Stimulated activated CD4-positive, alpha-beta T cell treated with anti-CD3 and anti-CD28 coated beads, Interleukin-1b, Interleukin-23, amount 100 ng/mL, for 4 hours (primary cell): ENCODE measurements around the gene DOC2B.

Experiments used
- DNase-seq, 2 donors: peaks; one replicate each; pipeline ENCODE4 v3.0.0-alpha.2; 2020; ENCODE audit warnings: low read depth in 2 of 2

DOC2B gene

GRCh38 chr17:163514-164098 is 17.8 kb downstream of the DOC2B start:
- DNase-seq, result no peak

GRCh38 chr17:162689-163088 is 18.8 kb downstream of the DOC2B start:
- no peak for DNase-seq

GRCh38 chr17:161481-161880 is 20.0 kb downstream of the DOC2B start:
- no peak for DNase-seq

GRCh38 chr17:160336-160735 is 21.1 kb downstream of the DOC2B start:
- DNase-seq, result no peak

GRCh38 chr17:159609-160008 is 21.8 kb downstream of the DOC2B start:
- no peak for DNase-seq

- DNase-seq, result no peak
Observed at GRCh38 chr17:158379-158778, 23.1 kb downstream of the DOC2B start.

- no peak for DNase-seq
Observed at GRCh38 chr17:157901-158300, 23.5 kb downstream of the DOC2B start.

- DNase-seq, result no peak
Observed at GRCh38 chr17:156946-157345, 24.5 kb downstream of the DOC2B start.

GRCh38 chr17:156094-156621 is 25.3 kb downstream of the DOC2B start:
- no peak for DNase-seq

- DNase-seq, result no peak
Observed at GRCh38 chr17:155576-155975, 25.9 kb downstream of the DOC2B start.

- no peak for DNase-seq
Observed at GRCh38 chr17:153851-154250, 27.6 kb downstream of the DOC2B start.

GRCh38 chr17:152860-153420 is 28.5 kb downstream of the DOC2B start:
- no peak for DNase-seq

GRCh38 chr17:151886-152859 is 29.3 kb downstream of the DOC2B start:
- no peak for DNase-seq

GRCh38 chr17:151004-151403 is 30.4 kb downstream of the DOC2B start:
- no peak for DNase-seq

GRCh38 chr17:149897-150584 is 31.4 kb downstream of the DOC2B start:
- DNase-seq, result no peak

- no peak for DNase-seq
Observed at GRCh38 chr17:149231-149630, 32.2 kb downstream of the DOC2B start.

GRCh38 chr17:148757-149156 is 32.7 kb downstream of the DOC2B start:
- DNase-seq, result no peak

- no peak for DNase-seq
Observed at GRCh38 chr17:147796-148740, 33.4 kb downstream of the DOC2B start.

- DNase-seq, result no peak
Observed at GRCh38 chr17:146983-147761, 34.3 kb downstream of the DOC2B start.

GRCh38 chr17:146546-146945 is 34.9 kb downstream of the DOC2B start:
- DNase-seq, result no peak
